Panc1 (cell line): Measurements from ENCODE around the gene ADI1. TPM values are rescaled to one million over a fixed set of nuclear protein-coding genes. Genes with fewer than 3 reads are reported as not detected.

Experiments used
- total RNA-seq: library from RNA; stranded (reverse); gene quantifications from one replicate; pipeline ENCODE4 v1.2.1, GENCODE V29; 2021; ENCODE audit not compliant: unreplicated experiment

The ADI1 gene
- total RNA-seq, 1 experiment from 2014 or later = 42.9 TPM

Other genes starting within 250 kb of the ADI1 start
- gene EIPR1, start 141.7 kb downstream of the ADI1 start, total RNA-seq = 26.7 TPM
- 78.7 TPM for gene TRAPPC12, start 139.8 kb downstream of the ADI1 start, total RNA-seq
- 43.7 TPM for gene RNASEH1, start 38.8 kb upstream of the ADI1 start, total RNA-seq
- 1,117 TPM for gene RPS7, start 55.7 kb upstream of the ADI1 start, total RNA-seq
- 0.31 TPM for gene COLEC11, start 75.6 kb upstream of the ADI1 start, total RNA-seq
- not detected for gene ALLC, start 138.7 kb upstream of the ADI1 start, total RNA-seq
- not detected for gene DCDC2C, start 184.0 kb upstream of the ADI1 start, total RNA-seq